Suppressor macrophage (primary cell): Measurements from ENCODE around the gene UCN.
"Not testable (repeated sequence)": the region's sequence is repeated elsewhere in the genome, so short reads cannot be mapped to it uniquely, and the experiment has no call there.

Source experiments
- DNase-seq, 4 experiments: peaks; one replicate each; pipeline ENCODE4 v3.0.0-alpha.2; 2020 to 2022
- total RNA-seq, 17 experiments: gene quantifications; one replicate each; lab custom pipeline; 2026; ENCODE audit warnings: mixed read lengths in 6 of 17, inconsistent platforms in 3 of 17; lab: John Stamatoyannopoulos, UW

UCN gene
- 0.04 to 1.1 (median 0.34) reads per million in 17 experiments for total RNA-seq

GRCh38 chr2:27308359-27308881 lies at the start of gene UCN:
TSS of gene UCN (minus strand) at chr2:27308445. CDS start at chr2:27307895, 550 bp downstream.
- peak in 1 of 4 experiments; percentile 10 for DNase-seq

- peak; percentile 96 to 98 (median 97) for DNase-seq
These were observed 48.3 kb upstream of the UCN start, which contains the start of gene GTF3C2 for GRCh38 chr2:27356382-27357181. TSS of gene GTF3C2 (minus strand) at chr2:27356764. CDS start at chr2:27343554, 13,210 bp downstream.

- peak; percentile 86 to 91 (median 90) for DNase-seq
These were observed 47.8 kb upstream of the UCN start for GRCh38 chr2:27356056-27356381.

- no peak for DNase-seq
These were observed 46.3 kb upstream of the UCN start for GRCh38 chr2:27354597-27354927.

- DNase-seq = peak; percentile 8 to 45 (median 32)
These were observed 45.7 kb upstream of the UCN start for GRCh38 chr2:27353762-27354596.

- DNase-seq = not testable (repeated sequence)
These were observed 45.1 kb upstream of the UCN start for GRCh38 chr2:27353386-27353761.

- no peak for DNase-seq
These were observed 43.8 kb upstream of the UCN start for GRCh38 chr2:27351802-27352598.

- DNase-seq = no peak
These were observed 42.0 kb upstream of the UCN start for GRCh38 chr2:27350106-27350693.

GRCh38 chr2:27347641-27348040 lies 39.4 kb upstream of the UCN start:
- no peak for DNase-seq

- no peak for DNase-seq
These were observed 27.9 kb upstream of the UCN start for GRCh38 chr2:27336173-27336572.

- DNase-seq = no peak
These were observed 27.1 kb upstream of the UCN start for GRCh38 chr2:27335311-27335710.

GRCh38 chr2:27324720-27325119 lies 16.5 kb upstream of the UCN start:
- no peak for DNase-seq

- no peak for DNase-seq
These were observed 15.5 kb upstream of the UCN start for GRCh38 chr2:27323596-27324285.

- DNase-seq = peak; percentile 89 to 95 (median 94)
These were observed 14.7 kb upstream of the UCN start, which contains the start of gene MPV17 for GRCh38 chr2:27322766-27323595. TSS of gene MPV17 (minus strand) at chr2:27323097. CDS start at chr2:27322517, 580 bp downstream.

GRCh38 chr2:27322301-27322765 lies 14.1 kb upstream of the UCN start:
- DNase-seq = peak; percentile 49 to 71 (median 64)

- peak; percentile 55 to 80 (median 66) for DNase-seq
These were observed 12.8 kb upstream of the UCN start for GRCh38 chr2:27320958-27321543.

- not testable (repeated sequence) for DNase-seq
These were observed 11.6 kb upstream of the UCN start for GRCh38 chr2:27319839-27320238.

GRCh38 chr2:27316655-27317412 lies 8.6 kb upstream of the UCN start:
- peak in 2 of 4 experiments; percentile 21 to 30 for DNase-seq

GRCh38 chr2:27315122-27315521 lies 6.9 kb upstream of the UCN start:
- no peak for DNase-seq
